ENCODE measurements around the gene SEC24A.
A peak's percentile ranks its signal among the peaks of the same experiment; 100 is the strongest.
"Not testable (repeated sequence)": the region's sequence is repeated elsewhere in the genome, so short reads cannot be mapped to it uniquely, and the experiment has no call there.

Gene SEC24A

DNA sequence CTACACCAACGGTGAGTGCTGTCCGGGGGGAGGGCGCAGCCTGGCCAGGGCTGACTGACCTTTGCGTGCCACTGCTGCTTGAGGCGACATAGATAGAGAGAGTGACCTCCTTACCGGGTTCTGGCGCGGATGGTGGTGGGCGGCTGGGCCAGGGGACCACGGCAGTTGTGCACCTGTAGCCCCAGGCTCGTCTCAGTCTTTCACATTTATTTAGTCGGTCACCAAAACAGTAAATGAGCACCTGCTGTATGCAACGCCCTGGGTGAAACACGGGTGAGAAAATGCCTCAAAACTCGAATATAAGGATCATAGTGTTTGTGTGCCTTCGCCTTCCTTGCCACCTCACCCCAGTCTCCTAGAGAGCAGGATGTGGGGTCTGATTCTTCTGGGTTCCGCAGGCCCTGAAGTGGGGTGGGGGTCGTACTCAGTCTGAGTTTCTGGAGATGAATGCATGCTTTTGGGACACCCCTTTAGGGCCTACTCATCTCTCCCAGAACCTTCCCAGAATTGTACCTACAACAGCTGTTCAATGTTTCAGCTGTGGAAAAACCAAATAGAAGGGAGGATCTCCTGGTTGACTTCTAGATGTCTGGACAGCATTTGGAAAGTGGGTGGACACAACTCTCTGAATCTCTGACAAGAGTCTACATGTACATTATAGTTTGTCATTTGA lies 714 bp downstream of the SEC24A start:
- Histone ChIP-seq H3K27ac (ENCODE audit: low read length) (peak overlapping the region; percentile 88), H3K4me3 (ENCODE audit: low read length in 2 of 2) (peak overlapping the region; percentile 79 to 97), H3K4me1 (ENCODE audit: control insufficient read depth, insufficient read depth, low read length) (peaks cover 10% of the 10 kb centered on the region)

DNA sequence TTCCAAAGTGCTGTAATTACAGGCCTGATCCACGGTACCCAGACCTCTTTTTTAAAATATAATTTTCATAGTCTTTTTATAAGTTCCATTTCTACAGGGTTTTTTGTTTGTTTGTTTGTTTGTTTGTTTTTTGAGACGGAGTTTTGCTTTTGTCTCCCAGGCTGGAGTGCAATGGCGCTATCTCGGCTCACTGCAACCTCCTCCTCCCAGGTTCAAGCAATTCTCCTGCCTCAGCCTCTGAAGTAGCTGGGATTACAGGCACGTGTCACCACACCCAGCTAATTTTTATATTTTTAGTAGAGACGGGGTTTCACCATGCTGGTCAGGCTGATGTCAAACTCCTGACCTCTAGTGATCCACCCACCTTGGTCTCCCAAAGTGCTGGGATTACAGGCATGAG lies 2.1 kb downstream of the SEC24A start:
- peaks cover 10% of the 10 kb centered on the region for H3K4me1 ChIP-seq (ENCODE audit: control insufficient read depth, insufficient read depth, low read length)
- H3K9me3 ChIP-seq (ENCODE audit: control insufficient read depth in 2 of 2, low read length in 2 of 2); H3K27ac ChIP-seq (ENCODE audit: low read length); H3K27me3 ChIP-seq (ENCODE audit: control insufficient read depth in 1 of 2, insufficient read depth in 2 of 2, low read length in 2 of 2); H3K4me3 ChIP-seq (ENCODE audit: low read length in 2 of 2); H3K9ac ChIP-seq (ENCODE audit: low read length in 2 of 2); H3K36me3 ChIP-seq (ENCODE audit: control insufficient read depth in 2 of 2, insufficient read depth in 2 of 2, low read length in 2 of 2): not testable (repeated sequence)

More for the DNA sequence above, 714 bp downstream of the SEC24A start:
- Histone ChIP-seq H3K27me3 (ENCODE audit: control insufficient read depth in 1 of 2, insufficient read depth in 2 of 2, low read length in 2 of 2) (no peaks in the 10 kb centered on the region), H3K9ac (ENCODE audit: low read length in 2 of 2) (peak overlapping the region; percentile 90 to 98), H3K36me3 (ENCODE audit: control insufficient read depth in 2 of 2, insufficient read depth in 2 of 2, low read length in 2 of 2) (no peaks in the 10 kb centered on the region), H3K9me3 (ENCODE audit: control insufficient read depth in 2 of 2, low read length in 2 of 2) (no peaks in the 10 kb centered on the region)

DNA sequence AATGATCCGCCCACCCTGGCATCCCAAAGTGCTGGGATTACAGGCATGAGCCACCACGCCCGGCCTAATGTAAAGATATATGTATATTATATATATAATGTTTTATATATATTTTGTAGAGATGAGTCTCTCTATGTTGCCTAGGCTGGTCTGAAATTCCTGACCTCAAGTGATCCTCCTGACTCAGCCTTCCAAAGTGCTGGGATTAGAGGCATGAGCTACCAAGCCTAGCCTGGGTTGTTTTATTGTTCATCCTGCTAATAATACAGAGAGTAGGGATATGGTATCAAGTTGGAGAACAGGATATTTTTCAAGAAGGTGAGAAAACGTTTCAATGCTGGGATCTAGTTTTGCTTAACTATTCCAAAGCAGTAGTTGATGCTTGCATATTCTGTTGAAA lies 2.9 kb downstream of the SEC24A start:
- Histone ChIP-seq H3K9ac (ENCODE audit: low read length in 2 of 2) (no peak overlapping the region), H3K9me3 (ENCODE audit: control insufficient read depth in 2 of 2, low read length in 2 of 2) (no peaks in the 10 kb centered on the region), H3K27me3 (ENCODE audit: control insufficient read depth in 1 of 2, insufficient read depth in 2 of 2, low read length in 2 of 2) (no peaks in the 10 kb centered on the region), H3K4me3 (ENCODE audit: low read length in 2 of 2) (no peak overlapping the region), H3K4me1 (ENCODE audit: control insufficient read depth, insufficient read depth, low read length) (peaks cover 10% of the 10 kb centered on the region), H3K36me3 (ENCODE audit: control insufficient read depth in 2 of 2, insufficient read depth in 2 of 2, low read length in 2 of 2) (no peaks in the 10 kb centered on the region), H3K27ac (ENCODE audit: low read length) (no peak overlapping the region)

DNA sequence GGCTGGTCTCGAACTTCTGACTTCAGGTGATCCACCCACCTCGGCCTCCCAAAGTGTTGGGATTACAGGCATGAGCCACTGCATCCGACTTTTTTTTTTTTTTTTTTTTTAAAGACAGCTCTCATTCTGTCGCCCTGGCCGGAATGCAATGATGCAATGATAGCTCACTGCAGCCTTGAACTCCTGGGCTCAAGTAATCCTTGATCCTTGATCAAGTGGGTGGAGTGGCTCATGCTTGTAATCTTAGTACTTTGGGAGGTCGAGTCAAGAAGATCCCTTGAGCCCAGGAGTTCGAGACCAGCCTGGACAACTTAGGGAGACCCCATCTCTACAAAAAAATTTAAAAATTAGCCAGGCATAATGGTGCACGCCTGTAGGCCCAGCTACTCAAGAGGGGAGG lies 8.1 kb downstream of the SEC24A start:
- Histone ChIP-seq H3K9me3 (ENCODE audit: control insufficient read depth in 2 of 2, low read length in 2 of 2) (no peaks in the 10 kb centered on the region), H3K27me3 (ENCODE audit: control insufficient read depth in 1 of 2, insufficient read depth in 2 of 2, low read length in 2 of 2) (no peaks in the 10 kb centered on the region), H3K9ac (ENCODE audit: low read length in 2 of 2) (no peak overlapping the region), H3K4me1 (ENCODE audit: control insufficient read depth, insufficient read depth, low read length) (no peaks in the 10 kb centered on the region), H3K27ac (ENCODE audit: low read length) (no peak overlapping the region), H3K4me3 (ENCODE audit: low read length in 2 of 2) (no peak overlapping the region), H3K36me3 (ENCODE audit: control insufficient read depth in 2 of 2, insufficient read depth in 2 of 2, low read length in 2 of 2) (peaks cover 0 to 4% of the 10 kb centered on the region in 2 donors)

DNA sequence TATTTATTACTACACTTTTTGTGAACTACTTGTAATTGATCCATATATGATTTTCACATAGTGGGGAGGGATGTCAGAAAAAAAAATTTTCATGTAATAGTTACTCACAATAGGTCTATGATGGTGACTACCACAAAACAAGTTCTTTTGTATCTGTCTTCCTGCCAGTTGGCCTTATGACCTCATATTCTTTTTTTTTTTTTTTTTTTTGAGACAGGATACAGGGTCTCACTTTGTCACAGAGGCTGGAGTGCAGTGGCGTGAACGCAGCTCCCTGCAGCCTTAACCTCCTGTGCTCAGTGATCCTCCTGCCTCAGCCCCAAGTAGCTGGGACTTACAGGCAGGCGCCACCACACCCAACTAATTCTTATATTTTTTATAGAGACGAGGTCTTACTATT lies 10.9 kb downstream of the SEC24A start:
- H3K27ac ChIP-seq (ENCODE audit: low read length): no peak overlapping the region
- peaks cover 6 to 8% of the 10 kb centered on the region in 2 donors for H3K36me3 ChIP-seq (ENCODE audit: control insufficient read depth in 2 of 2, insufficient read depth in 2 of 2, low read length in 2 of 2)
- no peak overlapping the region for H3K9ac ChIP-seq (ENCODE audit: low read length in 2 of 2)
- no peaks in the 10 kb centered on the region for H3K27me3 ChIP-seq (ENCODE audit: control insufficient read depth in 1 of 2, insufficient read depth in 2 of 2, low read length in 2 of 2)
- H3K4me3 ChIP-seq (ENCODE audit: low read length in 2 of 2): no peak overlapping the region
- H3K4me1 ChIP-seq (ENCODE audit: control insufficient read depth, insufficient read depth, low read length): no peaks in the 10 kb centered on the region
- H3K9me3 ChIP-seq (ENCODE audit: control insufficient read depth in 2 of 2, low read length in 2 of 2): no peaks in the 10 kb centered on the region

DNA sequence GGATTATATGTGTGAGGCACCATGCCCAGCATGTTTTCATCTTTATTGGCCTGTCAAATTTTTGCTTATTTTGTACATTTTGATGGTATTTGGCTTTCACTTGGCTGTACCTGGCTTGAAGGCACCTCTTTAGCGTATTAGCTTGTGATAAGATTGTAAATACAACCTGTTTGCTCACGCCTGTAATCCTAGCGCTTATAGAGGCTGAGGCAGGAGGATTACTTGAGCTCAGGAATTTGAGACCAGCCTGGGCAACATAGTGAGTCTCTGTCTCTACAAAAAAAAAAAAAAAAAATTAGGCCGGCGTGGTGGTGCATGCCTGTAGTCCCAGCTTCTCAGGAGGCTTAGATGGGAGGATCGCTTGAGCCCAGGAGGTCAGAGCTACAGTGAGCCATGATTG lies 11.3 kb downstream of the SEC24A start:
- H3K4me1 ChIP-seq (ENCODE audit: control insufficient read depth, insufficient read depth, low read length): no peaks in the 10 kb centered on the region
- no peak overlapping the region for H3K9ac ChIP-seq (ENCODE audit: low read length in 2 of 2)
- H3K4me3 ChIP-seq (ENCODE audit: low read length in 2 of 2): no peak overlapping the region
- H3K27me3 ChIP-seq (ENCODE audit: control insufficient read depth in 1 of 2, insufficient read depth in 2 of 2, low read length in 2 of 2): no peaks in the 10 kb centered on the region
- no peak overlapping the region for H3K27ac ChIP-seq (ENCODE audit: low read length)
- peaks cover 6 to 8% of the 10 kb centered on the region in 2 donors for H3K36me3 ChIP-seq (ENCODE audit: control insufficient read depth in 2 of 2, insufficient read depth in 2 of 2, low read length in 2 of 2)
- H3K9me3 ChIP-seq (ENCODE audit: control insufficient read depth in 2 of 2, low read length in 2 of 2): no peaks in the 10 kb centered on the region

DNA sequence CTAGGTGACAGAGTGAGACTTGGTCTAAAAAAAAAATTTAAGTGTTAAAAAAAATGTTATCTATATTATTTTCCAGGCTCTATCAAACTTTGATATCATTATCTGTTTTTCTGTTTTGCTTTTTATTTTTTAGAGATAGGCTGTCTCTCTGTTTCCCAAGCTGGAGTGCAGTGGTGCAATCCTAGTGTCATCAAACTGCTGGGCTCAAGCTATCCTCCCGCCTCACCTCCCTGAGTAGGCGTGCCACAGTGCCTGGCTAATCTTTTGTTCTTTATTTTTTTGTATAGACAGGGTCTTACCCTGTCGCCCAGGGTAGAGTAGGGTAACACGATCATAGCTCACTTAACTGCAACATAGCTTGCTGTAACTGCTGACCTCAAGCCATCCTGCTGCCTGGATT lies 14.4 kb downstream of the SEC24A start:
- no peak overlapping the region for H3K27ac ChIP-seq (ENCODE audit: low read length)
- H3K4me1 ChIP-seq (ENCODE audit: control insufficient read depth, insufficient read depth, low read length): no peaks in the 10 kb centered on the region
- H3K9me3 ChIP-seq (ENCODE audit: control insufficient read depth in 2 of 2, low read length in 2 of 2): no peaks in the 10 kb centered on the region
- no peak overlapping the region for H3K4me3 ChIP-seq (ENCODE audit: low read length in 2 of 2)
- H3K27me3 ChIP-seq (ENCODE audit: control insufficient read depth in 1 of 2, insufficient read depth in 2 of 2, low read length in 2 of 2): no peaks in the 10 kb centered on the region
- peaks cover 6 to 8% of the 10 kb centered on the region in 2 donors for H3K36me3 ChIP-seq (ENCODE audit: control insufficient read depth in 2 of 2, insufficient read depth in 2 of 2, low read length in 2 of 2)
- no peak overlapping the region for H3K9ac ChIP-seq (ENCODE audit: low read length in 2 of 2)

DNA sequence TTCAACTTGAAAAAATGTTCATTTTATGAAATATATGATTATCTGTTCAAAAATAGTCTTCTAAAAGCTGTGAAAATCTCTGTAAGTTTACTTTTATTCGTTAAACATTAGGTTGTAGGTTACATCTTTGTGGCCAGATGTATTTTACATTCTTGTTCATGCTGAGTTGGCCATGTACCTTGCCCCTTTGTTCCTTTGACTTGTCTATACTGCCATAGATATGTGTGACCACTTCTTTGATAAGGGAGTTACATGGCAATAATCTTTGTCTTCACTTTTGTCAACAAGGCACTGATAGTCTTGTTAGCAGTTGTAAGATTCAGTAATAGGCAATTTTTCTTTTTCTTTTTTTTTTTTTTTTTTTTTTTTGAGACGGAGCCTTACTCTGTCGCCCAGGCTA lies 15.9 kb downstream of the SEC24A start:
- Histone ChIP-seq H3K27ac (ENCODE audit: low read length) (no peak overlapping the region), H3K36me3 (ENCODE audit: control insufficient read depth in 2 of 2, insufficient read depth in 2 of 2, low read length in 2 of 2) (peaks cover 6 to 8% of the 10 kb centered on the region in 2 donors), H3K4me1 (ENCODE audit: control insufficient read depth, insufficient read depth, low read length) (no peaks in the 10 kb centered on the region), H3K9me3 (ENCODE audit: control insufficient read depth in 2 of 2, low read length in 2 of 2) (no peaks in the 10 kb centered on the region), H3K27me3 (ENCODE audit: control insufficient read depth in 1 of 2, insufficient read depth in 2 of 2, low read length in 2 of 2) (no peaks in the 10 kb centered on the region), H3K4me3 (ENCODE audit: low read length in 2 of 2) (no peak overlapping the region), H3K9ac (ENCODE audit: low read length in 2 of 2) (no peak overlapping the region)

DNA sequence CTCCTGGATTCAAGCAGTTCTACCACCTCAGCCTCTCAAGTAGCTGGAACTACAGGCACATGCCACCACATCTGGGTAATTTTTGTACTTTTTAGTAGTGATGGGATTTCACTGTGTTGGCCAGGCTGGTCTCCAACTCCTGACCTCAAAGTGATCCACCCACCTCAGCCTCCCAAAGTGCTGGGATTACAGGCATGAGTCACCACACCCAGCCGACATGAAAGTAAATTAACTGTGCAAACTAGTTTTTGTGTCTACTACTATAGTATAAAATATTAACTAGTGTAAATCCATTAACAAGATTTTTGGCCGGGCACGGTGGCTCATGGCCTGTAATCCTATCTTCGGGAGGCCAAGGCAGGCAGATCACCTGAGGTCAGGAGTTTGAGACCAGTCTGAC lies 25.0 kb downstream of the SEC24A start:
- H3K9me3 ChIP-seq (ENCODE audit: control insufficient read depth in 2 of 2, low read length in 2 of 2); H3K9ac ChIP-seq (ENCODE audit: low read length in 2 of 2); H3K4me1 ChIP-seq (ENCODE audit: control insufficient read depth, insufficient read depth, low read length); H3K27me3 ChIP-seq (ENCODE audit: control insufficient read depth in 1 of 2, insufficient read depth in 2 of 2, low read length in 2 of 2); H3K4me3 ChIP-seq (ENCODE audit: low read length in 2 of 2); H3K27ac ChIP-seq (ENCODE audit: low read length): not testable (repeated sequence)
- H3K36me3 ChIP-seq (ENCODE audit: control insufficient read depth in 2 of 2, insufficient read depth in 2 of 2, low read length in 2 of 2): peaks cover 17 to 25% of the 10 kb centered on the region in 2 donors

DNA sequence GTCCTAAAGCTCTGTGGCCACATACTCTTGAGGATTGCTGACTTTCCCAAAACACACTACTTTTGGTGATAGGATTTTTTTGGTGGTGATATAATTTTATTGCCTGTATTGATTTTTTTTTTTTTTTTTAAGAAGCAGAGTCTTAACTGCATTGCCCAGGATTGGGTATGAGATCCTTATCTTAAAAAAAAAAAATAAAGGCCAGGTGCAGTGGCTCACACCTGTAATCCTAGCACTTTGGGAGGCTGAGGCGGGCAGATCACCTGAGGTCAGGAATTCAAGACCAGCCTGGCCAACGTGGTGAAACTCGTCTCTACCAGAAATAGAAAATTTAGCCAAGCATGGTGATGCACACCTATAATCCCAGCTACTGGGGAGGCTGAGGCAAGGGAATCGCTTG lies 28.8 kb downstream of the SEC24A start:
- H3K27me3 ChIP-seq (ENCODE audit: control insufficient read depth in 1 of 2, insufficient read depth in 2 of 2, low read length in 2 of 2); H3K9ac ChIP-seq (ENCODE audit: low read length in 2 of 2); H3K9me3 ChIP-seq (ENCODE audit: control insufficient read depth in 2 of 2, low read length in 2 of 2); H3K27ac ChIP-seq (ENCODE audit: low read length); H3K4me3 ChIP-seq (ENCODE audit: low read length in 2 of 2); H3K4me1 ChIP-seq (ENCODE audit: control insufficient read depth, insufficient read depth, low read length): not testable (repeated sequence)
- H3K36me3 ChIP-seq (ENCODE audit: control insufficient read depth in 2 of 2, insufficient read depth in 2 of 2, low read length in 2 of 2): peaks cover 26 to 28% of the 10 kb centered on the region in 2 donors

DNA sequence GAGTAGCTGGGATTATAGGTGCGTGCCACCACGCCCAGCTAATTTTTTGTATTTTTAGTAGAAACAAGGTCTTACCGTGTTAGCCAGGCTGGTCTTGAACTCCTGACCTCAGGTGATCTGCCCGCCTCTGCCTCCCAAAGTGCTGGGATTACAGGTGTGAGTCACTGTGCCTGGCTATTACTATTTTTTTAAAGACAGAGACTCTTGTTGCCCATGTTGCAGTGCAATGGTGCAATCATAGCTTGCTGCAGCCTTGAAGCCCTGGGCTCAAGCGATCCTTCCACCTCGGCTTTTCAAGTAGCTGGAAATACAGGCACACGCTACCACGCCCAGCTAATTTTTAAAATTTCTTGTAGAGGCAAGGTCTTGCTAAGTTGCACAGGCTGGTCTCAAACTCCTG lies 41.6 kb downstream of the SEC24A start:
- not testable (repeated sequence) for H3K27me3 ChIP-seq (ENCODE audit: control insufficient read depth in 1 of 2, insufficient read depth in 2 of 2, low read length in 2 of 2)
- peaks cover 14 to 35% of the 10 kb centered on the region in 2 donors for H3K36me3 ChIP-seq (ENCODE audit: control insufficient read depth in 2 of 2, insufficient read depth in 2 of 2, low read length in 2 of 2)

More for the DNA sequence above, 41.6 kb downstream of the SEC24A start:
- not testable (repeated sequence) for H3K27ac ChIP-seq (ENCODE audit: low read length); H3K4me1 ChIP-seq (ENCODE audit: control insufficient read depth, insufficient read depth, low read length); H3K4me3 ChIP-seq (ENCODE audit: low read length in 2 of 2); H3K9me3 ChIP-seq (ENCODE audit: control insufficient read depth in 2 of 2, low read length in 2 of 2); H3K9ac ChIP-seq (ENCODE audit: low read length in 2 of 2)

Data from stomach smooth muscle (tissue), 2 donors.